ENCODE results near the gene ATF7IP2.
"Not testable (repeated sequence)": the region's sequence is repeated elsewhere in the genome, so short reads cannot be mapped to it uniquely, and the experiment has no call there.

Gene ATF7IP2

GRCh38 chr16:10410469-10410868 is 24.6 kb downstream of the ATF7IP2 start:
- no peak overlapping the region for H3K18ac ChIP-seq (ENCODE audit: low read length)
- peaks cover 0 to 3% of the 10 kb centered on the region in 2 donors for H3K36me3 ChIP-seq (replicated peaks in 1 of 2; ENCODE audit: control insufficient read depth in 2 of 2, insufficient read depth in 2 of 2, low read length in 2 of 2)
- H4K91ac ChIP-seq (ENCODE audit: low read depth, low read length, poor library complexity), result no peak overlapping the region
- H3K4ac ChIP-seq (ENCODE audit: low read length), result no peak overlapping the region
- H3K4me3 ChIP-seq (ENCODE audit: low read length in 2 of 2), result no peak overlapping the region
- H3K79me1 ChIP-seq (ENCODE audit: low read depth, low read length), result no peaks in the 10 kb centered on the region
- no peak overlapping the region for H2AK5ac ChIP-seq (ENCODE audit: low read depth, low read length)
- no peak overlapping the region for H3K9ac ChIP-seq (ENCODE audit: low read depth, low read length, poor library complexity)
- H3K14ac ChIP-seq (ENCODE audit: low read length), result no peak overlapping the region
- H3K9me3 ChIP-seq (replicated peaks in 1 of 2; ENCODE audit: control insufficient read depth in 2 of 2, insufficient read depth in 1 of 2, low read depth in 1 of 2, low read length in 2 of 2), result peaks cover 7 to 51% of the 10 kb centered on the region in 2 donors
- no peak for DNase-seq (ENCODE audit: low spot score)
- H2BK12ac ChIP-seq (ENCODE audit: low read length), result no peak overlapping the region
- no peak overlapping the region for H3K23ac ChIP-seq (ENCODE audit: low read depth, low read length, poor library complexity)
- no peak overlapping the region for H4K8ac ChIP-seq (ENCODE audit: low read depth, low read length)
- H2BK120ac ChIP-seq (ENCODE audit: low read depth, low read length), result no peak overlapping the region
- no peak overlapping the region for H2BK15ac ChIP-seq (ENCODE audit: low read length)
- no peak overlapping the region for H2BK5ac ChIP-seq (ENCODE audit: low read length)
- H3K4me2 ChIP-seq (ENCODE audit: insufficient read depth, low read length, poor library complexity, severe bottlenecking), result no peak overlapping the region
- H3K27me3 ChIP-seq (ENCODE audit: control insufficient read depth in 3 of 3, insufficient read depth in 3 of 3, low read depth in 1 of 3, low read length in 3 of 3), result no peaks in the 10 kb centered on the region
- H3K27ac ChIP-seq (replicated peaks; ENCODE audit: low read length), result no peak overlapping the region
- no CpG with 5 or more reads among the region's 2 CpGs for WGBS, 2 donors (ENCODE audit: extremely low coverage in 2 of 2, insufficient read length in 2 of 2, insufficient replicate concordance in 1 of 2)
- H2AFZ ChIP-seq (ENCODE audit: low read length), result no peak overlapping the region
- H3K4me1 ChIP-seq (ENCODE audit: control insufficient read depth in 2 of 2, insufficient read depth in 1 of 2, low read depth in 1 of 2, low read length in 2 of 2), result no peaks in the 10 kb centered on the region

GRCh38 chr16:10412935-10413601 is 27.2 kb downstream of the ATF7IP2 start:
- Histone ChIP-seq H3K4me3 (ENCODE audit: low read length in 2 of 2) (no peak overlapping the region), H2BK120ac (ENCODE audit: low read depth, low read length) (no peak overlapping the region), H3K36me3 (replicated peaks in 1 of 2; ENCODE audit: control insufficient read depth in 2 of 2, insufficient read depth in 2 of 2, low read length in 2 of 2) (no peaks in the 10 kb centered on the region), H3K79me1 (ENCODE audit: low read depth, low read length) (no peaks in the 10 kb centered on the region), H2AK5ac (ENCODE audit: low read depth, low read length) (no peak overlapping the region), H3K27me3 (ENCODE audit: control insufficient read depth in 3 of 3, insufficient read depth in 3 of 3, low read depth in 1 of 3, low read length in 3 of 3) (no peaks in the 10 kb centered on the region), H3K23ac (ENCODE audit: low read depth, low read length, poor library complexity) (no peak overlapping the region), H2BK15ac (ENCODE audit: low read length) (no peak overlapping the region), H2BK5ac (ENCODE audit: low read length) (no peak overlapping the region), H3K4me2 (ENCODE audit: insufficient read depth, low read length, poor library complexity, severe bottlenecking) (no peak overlapping the region), H3K27ac (replicated peaks; ENCODE audit: low read length) (no peak overlapping the region), H3K9ac (ENCODE audit: low read depth, low read length, poor library complexity) (no peak overlapping the region), H4K8ac (ENCODE audit: low read depth, low read length) (no peak overlapping the region), H3K14ac (ENCODE audit: low read length) (no peak overlapping the region), H3K4me1 (ENCODE audit: control insufficient read depth in 2 of 2, insufficient read depth in 1 of 2, low read depth in 1 of 2, low read length in 2 of 2) (no peaks in the 10 kb centered on the region), H2AFZ (ENCODE audit: low read length) (no peak overlapping the region), H3K9me3 (replicated peaks in 1 of 2; ENCODE audit: control insufficient read depth in 2 of 2, insufficient read depth in 1 of 2, low read depth in 1 of 2, low read length in 2 of 2) (peaks cover 7 to 55% of the 10 kb centered on the region in 2 donors), H3K4ac (ENCODE audit: low read length) (no peak overlapping the region), H2BK12ac (ENCODE audit: low read length) (no peak overlapping the region), H3K18ac (ENCODE audit: low read length) (no peak overlapping the region), H4K91ac (ENCODE audit: low read depth, low read length, poor library complexity) (no peak overlapping the region)
- DNase-seq (ENCODE audit: low spot score), result no peak
- no CpG with 5 or more reads among the region's 5 CpGs for WGBS, 2 donors (ENCODE audit: extremely low coverage in 2 of 2, insufficient read length in 2 of 2, insufficient replicate concordance in 1 of 2)

GRCh38 chr16:10418204-10418603 is 32.3 kb downstream of the ATF7IP2 start:
- WGBS, 2 donors (ENCODE audit: extremely low coverage in 2 of 2, insufficient read length in 2 of 2, insufficient replicate concordance in 1 of 2), result no CpG with 5 or more reads among the region's 6 CpGs
- H3K36me3 ChIP-seq (replicated peaks in 1 of 2; ENCODE audit: control insufficient read depth in 2 of 2, insufficient read depth in 2 of 2, low read length in 2 of 2); H3K4me3 ChIP-seq (ENCODE audit: low read length in 2 of 2); H2BK5ac ChIP-seq (ENCODE audit: low read length); H3K4me1 ChIP-seq (ENCODE audit: control insufficient read depth in 2 of 2, insufficient read depth in 1 of 2, low read depth in 1 of 2, low read length in 2 of 2); H3K27me3 ChIP-seq (ENCODE audit: control insufficient read depth in 3 of 3, insufficient read depth in 3 of 3, low read depth in 1 of 3, low read length in 3 of 3); H3K18ac ChIP-seq (ENCODE audit: low read length); H3K4me2 ChIP-seq (ENCODE audit: insufficient read depth, low read length, poor library complexity, severe bottlenecking); H3K9ac ChIP-seq (ENCODE audit: low read depth, low read length, poor library complexity); H4K91ac ChIP-seq (ENCODE audit: low read depth, low read length, poor library complexity); H4K8ac ChIP-seq (ENCODE audit: low read depth, low read length); H3K14ac ChIP-seq (ENCODE audit: low read length); H2BK12ac ChIP-seq (ENCODE audit: low read length); H2AFZ ChIP-seq (ENCODE audit: low read length); H2AK5ac ChIP-seq (ENCODE audit: low read depth, low read length); H2BK15ac ChIP-seq (ENCODE audit: low read length); H3K79me1 ChIP-seq (ENCODE audit: low read depth, low read length); DNase-seq (ENCODE audit: low spot score); H3K27ac ChIP-seq (replicated peaks; ENCODE audit: low read length); H3K23ac ChIP-seq (ENCODE audit: low read depth, low read length, poor library complexity); H2BK120ac ChIP-seq (ENCODE audit: low read depth, low read length); H3K4ac ChIP-seq (ENCODE audit: low read length): not testable (repeated sequence)
- H3K9me3 ChIP-seq (replicated peaks in 1 of 2; ENCODE audit: control insufficient read depth in 2 of 2, insufficient read depth in 1 of 2, low read depth in 1 of 2, low read length in 2 of 2), result peaks cover 5 to 33% of the 10 kb centered on the region in 2 donors

- Histone ChIP-seq H3K14ac (ENCODE audit: low read length) (no peak overlapping the region), H3K4me2 (ENCODE audit: insufficient read depth, low read length, poor library complexity, severe bottlenecking) (no peak overlapping the region), H2BK15ac (ENCODE audit: low read length) (no peak overlapping the region), H2BK5ac (ENCODE audit: low read length) (no peak overlapping the region), H4K91ac (ENCODE audit: low read depth, low read length, poor library complexity) (no peak overlapping the region), H3K4me1 (ENCODE audit: control insufficient read depth in 2 of 2, insufficient read depth in 1 of 2, low read depth in 1 of 2, low read length in 2 of 2) (no peaks in the 10 kb centered on the region), H3K27me3 (ENCODE audit: control insufficient read depth in 3 of 3, insufficient read depth in 3 of 3, low read depth in 1 of 3, low read length in 3 of 3) (no peaks in the 10 kb centered on the region), H3K4ac (ENCODE audit: low read length) (no peak overlapping the region), H3K9ac (ENCODE audit: low read depth, low read length, poor library complexity) (no peak overlapping the region), H3K18ac (ENCODE audit: low read length) (no peak overlapping the region), H3K27ac (replicated peaks; ENCODE audit: low read length) (no peak overlapping the region), H3K79me1 (ENCODE audit: low read depth, low read length) (no peaks in the 10 kb centered on the region), H3K9me3 (replicated peaks in 1 of 2; ENCODE audit: control insufficient read depth in 2 of 2, insufficient read depth in 1 of 2, low read depth in 1 of 2, low read length in 2 of 2) (peaks cover 5 to 27% of the 10 kb centered on the region in 2 donors), H3K4me3 (ENCODE audit: low read length in 2 of 2) (no peak overlapping the region), H2AFZ (ENCODE audit: low read length) (no peak overlapping the region), H2AK5ac (ENCODE audit: low read depth, low read length) (no peak overlapping the region), H4K8ac (ENCODE audit: low read depth, low read length) (no peak overlapping the region), H3K36me3 (replicated peaks in 1 of 2; ENCODE audit: control insufficient read depth in 2 of 2, insufficient read depth in 2 of 2, low read length in 2 of 2) (peaks cover 2 to 10% of the 10 kb centered on the region in 2 donors), H2BK120ac (ENCODE audit: low read depth, low read length) (no peak overlapping the region), H2BK12ac (ENCODE audit: low read length) (no peak overlapping the region), H3K23ac (ENCODE audit: low read depth, low read length, poor library complexity) (no peak overlapping the region)
- DNase-seq (ENCODE audit: low spot score), result no peak
- WGBS, 2 donors (ENCODE audit: extremely low coverage in 2 of 2, insufficient read length in 2 of 2, insufficient replicate concordance in 1 of 2), result no CpG with 5 or more reads among the region's 3 CpGs
Measured at GRCh38 chr16:10419701-10420100, 33.8 kb downstream of the ATF7IP2 start.

All from neuronal stem cell (in vitro differentiated cells).